Activated T-cell treated with anti-CD3 and anti-CD28 coated beads, Interleukin-2, amount 50 U/mL, for 1 hour (primary cell): Measurements from ENCODE around the gene TMEM52.

ENCODE experiments used
- DNase-seq: peaks from one replicate; pipeline ENCODE4 v3.0.0-alpha.2; 2020

TMEM52 gene

DNA sequence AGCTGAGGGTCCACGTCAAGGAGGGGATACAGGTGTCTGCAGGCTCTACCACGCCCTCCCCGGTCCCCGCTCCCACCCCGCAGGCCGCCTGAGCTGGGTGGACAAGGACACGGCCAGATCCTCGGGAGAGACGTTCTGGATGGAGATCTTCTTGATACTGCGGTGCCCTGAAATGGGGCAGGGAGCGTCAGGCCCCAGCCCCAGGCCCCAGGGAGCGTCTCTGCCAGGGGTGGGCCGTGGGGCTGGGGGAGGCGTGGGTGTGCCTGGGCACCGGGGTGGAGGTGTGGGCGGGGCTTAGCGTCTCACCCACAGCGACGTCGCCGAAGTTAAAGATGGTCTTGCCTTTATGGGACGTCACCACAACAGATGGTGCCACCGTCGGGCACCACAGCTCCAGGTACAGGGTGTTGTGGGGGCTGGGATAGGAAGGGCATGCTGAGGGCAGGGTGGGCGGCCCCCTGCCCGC, 7.3 kb upstream of the TMEM52 start:
- DNase-seq: no peak

DNA sequence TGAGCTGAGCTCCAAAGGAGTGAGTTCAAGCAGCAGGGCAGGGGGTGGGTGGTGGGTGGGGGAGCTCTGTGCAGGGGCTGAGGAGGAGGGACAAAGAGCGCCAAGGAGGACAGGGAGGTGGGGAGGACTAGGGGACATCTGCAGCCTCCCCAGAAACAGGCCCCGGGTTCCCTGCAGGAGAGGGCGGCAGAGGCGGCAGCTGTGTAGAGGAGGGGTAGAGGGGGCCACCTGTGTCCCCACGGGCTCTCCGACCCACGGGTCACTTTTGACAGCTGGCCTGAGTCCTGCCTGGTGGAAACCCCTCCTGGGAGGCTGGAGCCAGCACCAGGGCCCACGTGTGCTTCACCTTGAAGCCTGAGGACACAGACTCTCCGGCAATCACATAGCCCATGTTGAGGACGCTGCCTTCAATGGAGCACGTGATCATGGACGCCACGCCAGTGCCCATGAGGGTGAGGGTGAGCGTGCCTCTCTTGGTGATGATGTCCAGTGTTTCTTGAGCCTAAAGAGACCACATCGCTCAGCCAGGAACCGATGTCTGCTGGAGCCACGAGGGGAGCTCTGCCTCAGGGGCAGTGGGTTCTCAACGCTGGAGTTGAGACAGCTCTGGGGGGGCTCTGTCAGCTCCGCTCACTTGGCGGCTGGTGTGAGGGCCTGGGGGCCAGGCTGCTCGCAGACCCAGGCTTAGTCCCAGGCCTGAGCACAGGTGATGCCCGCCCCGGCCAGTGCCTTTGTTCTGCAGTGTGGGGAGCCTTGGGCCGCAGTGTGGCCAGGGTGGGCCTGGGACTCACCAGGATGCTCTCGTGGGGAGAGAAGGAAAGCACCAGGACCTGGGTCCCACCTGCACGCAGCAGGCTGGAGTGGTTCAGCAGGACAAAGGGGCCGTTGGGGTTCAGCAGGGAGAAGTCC, 6.6 kb upstream of the TMEM52 start:
- DNase-seq: no peak

DNA sequence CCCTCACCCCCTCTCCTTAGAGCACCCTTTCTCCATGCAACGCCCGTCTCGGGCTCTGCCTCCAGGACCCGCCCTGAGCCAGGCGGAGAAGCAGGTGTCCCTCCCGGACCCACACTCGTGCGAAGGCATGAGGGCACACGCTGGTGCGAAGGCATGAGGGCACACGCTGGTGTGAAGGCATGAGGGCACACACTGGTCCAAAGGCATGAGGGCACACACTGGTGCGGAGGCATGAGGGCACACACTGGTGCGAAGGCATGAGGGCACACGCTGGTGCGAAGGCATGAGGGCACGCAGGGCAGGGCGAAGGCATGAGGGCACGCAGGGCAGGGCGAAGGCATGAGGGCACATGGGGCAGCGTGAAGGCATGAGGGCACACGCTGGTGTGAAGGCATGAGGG, 5.8 kb upstream of the TMEM52 start:
- no peak for DNase-seq

DNA sequence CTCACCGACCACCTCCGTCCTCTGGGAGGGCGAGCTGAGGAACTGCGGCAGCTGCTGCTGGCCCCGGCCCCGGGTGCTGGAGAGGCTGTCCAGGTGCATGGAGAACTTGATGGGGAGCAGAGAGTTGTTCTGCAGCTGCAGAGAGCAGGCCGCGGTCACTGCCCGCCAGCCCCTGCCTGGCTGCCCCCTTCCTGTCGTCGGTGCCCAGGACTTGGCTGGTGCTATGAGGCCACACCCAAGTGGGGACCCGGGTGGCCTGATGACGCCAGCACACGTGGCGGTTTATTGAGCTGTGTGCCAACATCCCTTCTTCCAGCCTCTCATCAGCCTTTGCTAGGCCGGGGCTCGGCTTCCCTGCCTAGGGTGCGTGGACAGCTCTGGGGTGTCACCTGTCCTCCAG, 5.3 kb upstream of the TMEM52 start:
- no peak for DNase-seq

DNA sequence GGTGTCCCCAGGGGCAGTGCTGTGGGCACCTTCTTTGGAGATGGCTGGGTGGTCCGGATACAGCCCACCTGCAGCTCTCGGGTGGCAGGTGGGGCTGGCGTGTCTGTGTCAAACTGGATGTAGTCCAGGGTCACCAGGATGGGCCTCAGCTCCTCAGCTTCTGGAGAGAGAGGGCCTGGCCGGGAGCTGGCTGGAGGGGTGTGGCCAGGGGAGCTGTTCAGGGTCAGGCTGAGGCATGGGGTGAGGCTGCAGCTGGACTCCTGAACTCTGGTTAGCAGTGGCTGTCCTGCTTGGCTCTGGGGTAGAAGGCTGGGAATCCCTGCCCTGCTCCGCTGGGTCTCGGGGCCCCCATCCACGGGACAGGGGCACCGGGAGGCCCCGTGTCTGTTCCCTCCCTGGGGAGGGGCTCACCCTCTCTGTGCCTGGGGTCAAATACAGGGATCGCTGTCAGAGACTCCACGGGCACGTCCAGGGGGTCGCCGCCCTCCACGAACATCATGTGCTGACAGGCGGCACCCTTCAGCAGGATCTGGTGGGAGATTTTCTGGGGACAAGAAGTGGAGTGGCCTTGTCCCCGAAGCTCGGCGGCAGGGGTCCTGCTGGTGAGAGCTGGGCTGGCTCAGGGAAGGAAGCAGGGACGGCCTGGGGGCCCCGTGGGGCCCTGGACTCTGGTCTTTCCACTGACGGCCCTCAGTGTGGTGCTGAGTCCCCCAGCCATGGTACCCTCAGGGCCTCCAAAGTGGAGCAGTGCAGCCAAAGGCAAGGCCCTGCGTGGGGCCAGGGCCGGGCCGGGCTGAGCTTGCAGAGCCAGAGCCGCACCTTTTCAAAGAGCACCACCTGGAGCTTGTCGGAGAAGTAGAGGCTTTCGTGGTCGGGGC, 4.1 kb upstream of the TMEM52 start:
- DNase-seq: no peak

DNA sequence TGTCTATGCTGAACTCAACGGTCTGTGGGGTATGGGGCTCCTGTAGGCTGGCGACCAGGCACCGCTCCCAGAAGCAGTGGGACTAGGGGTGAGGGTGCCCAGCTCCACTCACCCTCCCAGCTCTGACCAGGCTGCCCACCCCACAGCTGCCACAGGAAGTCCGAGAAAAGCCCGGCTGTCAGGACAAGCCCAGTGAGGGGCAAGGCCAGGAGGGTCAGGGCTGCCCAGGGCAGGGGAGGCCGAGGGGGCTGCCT, 3.5 kb upstream of the TMEM52 start:
- no peak for DNase-seq

DNA sequence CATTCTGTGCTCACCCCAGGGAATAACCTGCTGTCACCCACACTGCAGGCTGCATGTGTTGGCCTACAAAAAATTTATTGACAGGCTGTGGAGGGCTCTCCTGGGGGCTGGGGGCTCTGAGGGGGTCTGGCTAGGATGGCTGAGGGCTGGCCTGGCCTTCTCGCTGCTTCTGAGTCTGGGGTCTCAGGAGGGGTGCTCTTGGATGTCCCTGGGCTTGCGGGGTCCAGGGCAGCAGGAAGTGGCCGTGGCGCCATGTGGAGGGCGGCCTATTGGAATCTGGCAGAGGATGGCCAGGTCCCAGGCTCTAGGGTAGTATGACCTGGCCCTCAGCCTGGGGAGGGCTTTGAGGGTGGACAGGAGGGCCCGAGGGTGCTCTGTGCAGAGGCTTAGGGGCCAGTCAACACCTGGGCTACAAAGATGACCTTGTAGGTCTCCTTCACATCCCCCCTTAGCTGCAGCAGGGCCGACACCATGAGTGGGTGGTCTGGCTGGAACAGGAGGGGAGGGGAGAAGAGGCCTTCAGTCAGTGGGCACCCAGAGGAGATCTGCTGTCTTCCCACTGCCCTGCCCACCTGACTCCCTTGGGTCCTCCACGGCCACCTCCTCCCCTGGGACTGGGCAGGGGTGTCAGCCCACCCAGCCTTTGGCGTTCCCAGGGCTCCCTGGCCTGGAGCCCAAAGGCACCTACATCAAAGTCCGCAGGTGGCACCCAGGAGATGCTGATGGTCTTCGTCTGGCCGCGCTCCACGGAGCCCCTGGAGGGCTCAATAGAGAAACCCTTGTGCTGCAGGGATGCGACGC, 3.0 kb upstream of the TMEM52 start:
- no peak for DNase-seq

DNA sequence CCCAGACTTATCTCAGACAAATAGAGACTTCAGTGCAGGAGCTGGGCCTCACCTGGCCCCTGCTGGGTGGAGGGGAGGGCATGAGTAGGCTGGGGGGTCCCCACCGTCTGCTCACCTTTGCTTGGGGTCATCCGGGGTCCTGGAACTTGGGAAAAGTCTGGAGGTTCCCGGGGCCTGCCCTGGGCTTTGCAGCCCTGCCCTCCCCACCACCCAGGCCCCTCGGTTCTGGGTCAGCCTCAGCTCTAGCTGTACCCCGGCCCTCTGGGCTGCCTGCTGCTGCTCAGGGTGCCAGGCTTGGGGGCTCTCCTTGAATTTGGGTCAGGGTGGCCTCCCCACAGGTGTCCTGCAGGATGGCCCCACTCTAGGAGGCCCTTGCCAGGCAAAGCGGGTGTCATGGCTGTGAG, 2.4 kb upstream of the TMEM52 start:
- DNase-seq: no peak

DNA sequence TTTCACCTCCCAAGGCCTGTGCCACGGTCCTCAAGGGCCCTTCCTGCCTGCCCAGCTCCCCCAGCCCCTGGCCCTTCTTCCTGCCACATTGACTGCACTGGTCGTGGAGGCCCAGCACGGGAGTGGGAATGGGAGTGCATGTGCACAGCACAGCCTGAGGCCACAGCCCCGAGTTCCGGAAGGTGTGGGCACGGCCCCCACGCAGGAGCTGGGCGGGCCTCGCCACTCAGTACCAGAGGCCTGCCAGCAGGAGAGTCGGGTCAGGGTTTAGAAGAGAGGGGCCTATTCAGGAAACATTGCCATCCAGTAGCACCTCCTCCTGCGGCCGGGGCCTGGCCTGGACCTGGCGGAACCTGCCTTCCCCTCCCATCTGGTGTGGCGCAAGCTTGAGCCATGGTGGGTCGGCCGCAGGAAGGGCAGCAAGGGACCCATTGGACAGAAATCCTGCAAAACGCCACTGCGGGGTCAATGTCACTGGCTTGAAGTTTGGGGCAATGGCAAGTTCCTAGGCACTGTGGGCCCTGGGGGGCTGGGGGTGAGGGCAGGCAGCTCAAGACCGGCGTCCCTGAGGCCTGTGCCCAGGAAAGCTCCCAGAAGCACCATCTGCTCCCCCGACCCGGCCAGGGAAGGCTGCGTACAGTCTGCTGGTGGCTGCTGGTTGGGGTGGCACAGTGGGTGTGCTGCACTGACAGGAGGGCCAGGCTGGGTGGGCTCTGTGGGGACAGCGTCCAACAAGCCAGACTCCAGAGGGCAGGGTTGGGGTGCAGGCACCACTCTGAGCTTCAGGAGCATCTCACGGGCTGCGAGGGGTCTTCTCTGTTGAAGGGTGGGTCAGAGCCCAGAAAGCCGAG, 1.8 kb upstream of the TMEM52 start:
- no peak for DNase-seq

DNA sequence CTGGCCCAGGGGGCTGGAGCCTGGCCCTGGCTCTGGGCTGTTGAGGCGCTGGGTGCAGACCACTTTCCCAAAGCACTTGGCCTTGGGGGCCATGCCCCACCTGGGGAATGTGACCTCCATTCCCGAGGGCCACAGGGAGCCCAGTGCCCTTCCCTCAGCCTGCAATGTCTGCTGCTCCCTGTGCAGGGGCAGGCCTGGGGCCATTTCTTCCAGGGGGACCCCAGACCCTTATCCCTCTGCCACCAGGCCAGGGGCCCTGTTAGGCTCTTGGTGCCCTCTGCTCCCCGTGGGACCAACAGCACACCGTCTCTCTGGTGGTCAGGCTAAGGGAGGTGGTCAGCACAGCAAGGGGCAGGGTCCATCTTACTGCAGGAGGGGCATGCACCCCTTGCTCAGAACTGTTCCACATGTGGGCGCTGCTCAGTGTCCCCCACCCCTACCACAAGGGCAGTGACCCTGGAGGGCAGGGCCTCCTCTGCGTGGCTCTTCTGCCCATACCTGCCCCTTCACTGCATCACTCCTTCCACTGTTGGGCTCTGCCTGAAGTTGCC, 1.1 kb upstream of the TMEM52 start:
- DNase-seq: no peak

DNA sequence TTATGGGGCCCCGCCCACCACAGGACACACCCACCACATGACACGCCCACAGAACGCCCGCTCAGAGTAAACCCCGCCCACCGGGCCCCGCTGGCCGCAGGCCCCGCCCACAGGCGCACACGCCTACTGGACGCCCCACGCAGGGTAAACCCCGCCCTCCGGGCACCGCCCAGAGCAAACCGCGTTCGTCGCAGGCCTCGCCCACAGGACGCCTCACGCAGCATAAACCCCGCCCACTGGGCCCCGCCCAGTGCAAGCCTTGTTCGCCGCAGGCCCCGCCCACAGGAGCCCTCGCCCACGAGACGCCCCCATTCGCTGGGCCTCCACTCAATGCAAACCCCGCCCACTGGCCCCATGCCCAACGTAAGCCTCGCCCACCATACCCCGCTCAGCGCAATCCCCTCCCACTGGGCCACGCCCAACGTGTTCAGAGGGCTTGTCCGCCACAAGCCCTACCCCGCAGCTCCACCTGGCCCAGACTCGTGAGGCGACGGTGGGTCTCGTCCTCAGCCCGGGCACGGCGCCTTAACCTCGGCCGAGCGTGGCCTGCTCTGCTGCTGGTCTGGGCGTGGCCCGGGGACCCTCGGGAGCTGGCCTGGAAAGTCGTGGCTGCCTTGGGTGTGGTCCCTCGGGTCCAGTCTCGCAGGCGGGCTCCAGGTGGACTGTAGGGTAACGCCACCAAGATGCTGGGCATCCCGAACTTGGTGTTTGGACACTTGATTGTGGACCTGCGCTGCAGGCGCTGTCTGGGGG, 401 bp upstream of the TMEM52 start:
- DNase-seq: peak; percentile 100

DNA sequence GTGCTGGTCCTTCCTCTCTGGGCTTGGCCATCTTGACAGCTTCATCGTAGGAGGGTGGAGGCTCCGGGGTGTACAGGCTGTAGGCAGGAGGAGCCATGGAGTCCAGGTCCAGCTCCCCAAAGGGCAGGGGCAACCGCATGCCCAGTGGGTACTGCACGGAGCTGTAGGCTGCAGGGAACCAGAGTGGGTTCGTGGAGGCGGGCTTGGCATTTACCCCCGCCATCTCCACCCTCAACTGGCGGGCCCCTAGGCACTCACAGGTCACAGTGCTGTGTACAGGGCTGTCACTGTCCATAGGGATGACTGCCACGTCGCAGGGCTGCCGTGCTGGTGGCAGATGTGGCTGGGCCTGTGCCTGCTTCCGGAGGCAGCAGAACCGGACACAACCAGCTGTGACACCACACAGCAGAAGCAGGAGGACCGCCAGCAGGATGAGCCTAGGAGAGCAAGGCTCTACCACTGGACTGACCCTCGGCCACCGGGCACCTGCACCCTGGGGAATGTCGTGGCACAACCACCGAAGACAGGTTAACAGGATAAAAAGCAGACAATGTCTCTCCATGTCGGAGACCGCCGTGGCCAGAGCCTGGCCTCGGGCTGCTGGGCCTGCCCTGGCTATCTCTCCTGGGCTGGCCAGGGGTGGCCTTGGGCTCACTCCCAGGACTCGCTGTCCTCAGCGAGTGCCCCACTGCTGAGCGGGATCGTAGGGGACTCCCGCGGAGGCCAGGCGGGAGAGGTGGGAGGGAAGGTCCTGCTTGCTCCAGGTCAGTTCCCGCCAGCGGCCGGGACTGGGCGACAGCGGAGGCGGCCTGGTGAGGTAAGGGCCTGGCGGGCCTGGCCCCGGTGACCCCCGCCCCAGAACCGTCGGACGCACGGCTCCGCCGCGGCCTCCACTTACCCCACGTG, 831 bp downstream of the TMEM52 start:
- DNase-seq: no peak

DNA sequence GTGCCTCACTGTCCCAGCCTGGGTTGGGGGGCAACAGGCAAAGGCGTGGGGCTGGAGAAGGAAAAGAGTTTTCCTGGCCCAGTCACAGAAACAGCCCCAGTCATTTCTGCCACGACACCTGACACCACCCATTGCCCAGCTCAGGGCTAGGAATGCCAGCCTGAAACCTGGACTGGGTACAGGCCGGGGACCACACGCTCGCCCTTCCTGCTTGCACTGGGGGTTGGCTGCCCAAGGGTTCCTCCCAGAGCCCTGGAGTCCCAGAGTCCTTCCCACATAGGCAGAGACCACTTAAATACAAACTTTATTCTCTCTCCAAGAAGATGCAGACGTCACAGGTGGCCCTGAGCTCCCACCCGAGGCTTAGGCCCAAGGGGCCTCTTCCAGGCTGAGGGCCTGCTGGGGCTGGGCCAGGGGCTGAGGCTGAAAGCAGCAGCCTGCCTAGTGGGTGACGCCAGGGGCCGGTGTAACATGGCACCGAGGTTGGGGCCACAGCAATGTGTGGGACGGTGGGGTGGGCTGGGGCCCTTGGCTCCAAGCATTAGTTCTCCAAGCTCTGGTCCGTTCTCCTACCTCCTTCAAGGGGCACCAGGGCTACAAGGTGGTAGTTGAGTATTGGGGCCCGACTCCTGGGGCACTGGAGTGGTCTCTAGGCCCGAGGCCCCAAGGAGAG, 1.6 kb downstream of the TMEM52 start:
- no peak for DNase-seq

DNA sequence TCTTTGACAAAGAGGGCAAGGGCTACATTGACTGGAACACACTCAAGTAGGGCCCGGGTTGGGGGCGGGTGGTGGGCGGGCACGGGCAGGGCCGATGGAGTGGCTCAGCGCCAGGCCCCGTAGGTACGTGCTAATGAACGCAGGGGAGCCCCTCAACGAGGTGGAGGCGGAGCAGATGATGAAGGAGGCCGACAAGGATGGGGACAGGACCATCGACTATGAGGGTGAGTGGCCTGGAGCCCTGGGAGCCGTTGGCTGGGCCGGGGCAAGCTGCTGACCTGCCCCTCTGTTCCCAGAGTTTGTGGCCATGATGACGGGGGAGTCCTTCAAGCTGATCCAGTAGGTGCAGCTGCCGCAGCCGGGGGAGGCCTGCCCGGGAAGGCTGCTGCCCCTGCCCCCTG, 2.2 kb downstream of the TMEM52 start:
- no peak for DNase-seq

DNA sequence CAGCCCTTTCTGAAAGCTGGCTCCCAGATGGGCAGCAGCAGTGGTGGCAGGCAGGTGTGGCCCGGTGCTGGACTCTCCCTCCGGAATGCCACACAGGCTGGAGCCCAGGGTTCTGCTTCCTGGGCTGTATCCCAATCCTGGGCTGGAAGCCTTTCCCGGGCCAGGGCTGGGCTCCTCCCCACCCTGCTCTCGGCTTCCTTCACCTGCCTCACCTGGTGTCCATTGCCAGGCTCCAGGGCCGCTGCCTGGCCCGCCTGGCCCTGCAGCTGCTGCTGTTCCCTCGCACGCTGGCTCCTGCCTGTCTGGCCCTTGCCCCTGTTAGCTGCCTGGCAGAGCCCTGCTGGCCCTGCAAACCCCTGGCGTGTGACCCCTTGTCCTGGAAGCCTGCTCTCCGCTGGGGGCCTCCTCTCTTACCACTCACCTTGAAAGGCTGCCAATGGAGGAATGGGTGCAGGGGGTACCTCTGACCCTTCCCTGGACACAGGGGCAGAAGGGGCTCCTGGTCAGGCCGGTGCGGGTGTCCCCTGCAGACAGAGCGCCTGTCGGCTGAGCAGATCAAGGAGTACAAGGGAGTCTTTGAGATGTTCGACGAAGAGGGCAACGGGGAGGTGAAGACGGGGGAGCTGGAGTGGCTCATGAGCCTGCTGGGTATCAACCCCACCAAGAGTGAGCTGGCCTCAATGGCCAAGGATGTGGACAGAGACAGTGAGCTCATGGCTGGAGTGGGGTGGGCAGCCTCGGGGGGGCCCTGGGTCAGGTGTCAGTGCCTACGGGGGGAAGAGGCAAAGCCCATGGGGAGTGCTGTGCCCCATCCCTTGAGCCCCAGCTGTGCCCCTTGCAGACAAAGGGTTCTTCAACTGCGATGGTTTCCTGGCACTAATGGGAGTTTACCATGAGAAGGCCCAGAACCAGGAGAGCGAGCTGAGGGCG, 2.9 kb downstream of the TMEM52 start:
- no peak for DNase-seq

DNA sequence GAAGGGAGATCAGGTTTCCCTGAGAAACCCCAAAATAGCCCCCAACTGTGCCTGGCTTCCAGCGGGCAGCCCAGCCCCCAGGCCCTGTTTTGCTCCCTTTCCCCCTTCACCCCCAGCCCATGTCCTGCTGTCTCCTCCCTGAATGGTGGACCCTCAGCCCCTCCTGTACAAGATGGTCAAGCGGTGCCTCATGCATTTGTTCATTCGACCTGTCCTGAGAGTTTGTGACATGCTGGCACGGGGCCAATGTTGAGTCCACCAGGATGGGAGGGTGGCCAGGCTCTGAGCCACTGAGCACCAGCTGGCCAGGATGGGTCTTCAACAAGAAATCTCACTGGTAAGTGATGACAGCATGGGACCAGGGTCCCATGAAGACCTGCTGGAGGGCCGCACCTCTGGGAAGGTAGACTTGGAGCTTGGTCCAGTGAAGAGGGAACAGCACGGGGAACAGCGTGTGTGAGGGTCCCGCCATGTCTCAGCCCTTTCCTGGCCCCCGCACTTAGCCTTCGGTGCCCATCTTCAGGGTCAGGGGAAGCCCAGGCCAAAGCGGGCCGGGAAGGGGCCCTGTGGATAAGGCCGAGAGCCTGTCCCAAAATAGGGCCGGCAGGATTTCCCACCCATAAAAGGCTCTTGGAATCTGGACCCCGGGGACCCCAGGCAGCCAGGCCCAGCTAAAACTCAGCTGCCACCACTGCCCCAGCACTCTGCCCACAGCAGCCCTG, 3.9 kb downstream of the TMEM52 start, which contains the start of gene CALML6:
CALML6 (plus strand) TSS at position 290 of the 722 bp plus-strand sequence; CDS start at position 311, 21 bp downstream.
- no peak for DNase-seq
